MCF 10A (cell line): ENCODE measurements around the gene SIRT3. TPM values are rescaled to one million over a fixed set of nuclear protein-coding genes. Genes with fewer than 3 reads are reported as not detected.

ENCODE experiments used
- BruUV-seq: library from RNA; stranded (reverse); fragments of 400-500 nt; replicated peaks from 2 replicates; lab custom pipeline; 2021; lab: Mats Ljungman, UMichigan
- CTCF ChIA-PET: fragments of 300-600 bp; sonication (Branson Sonifier 250); formaldehyde crosslinking; extraction: SDS; loops from one replicate; lab custom pipeline; 2021; ENCODE audit warnings: antibody characterized with exemption, inconsistent platforms; lab: Yijun Ruan, JAX
- POLR2A ChIA-PET: fragments of 300-600, 350-650 bp; sonication (Branson Sonifier 250); formaldehyde crosslinking; extraction: SDS; loops from one replicate; lab custom pipeline; 2020; ENCODE audit warnings: antibody characterized with exemption, inconsistent platforms; lab: Yijun Ruan, JAX
- DNase-seq: peaks from one replicate; pipeline ENCODE4 v3.0.0-alpha.2; 2018; ENCODE audit not compliant: unreplicated experiment
- H3K27ac Mint-ChIP-seq: one replicate; pipeline ENCODE4 v1.8.0; 2022; ENCODE audit warnings: mild to moderate bottlenecking, low read depth, mixed read lengths; ENCODE audit not compliant: unreplicated experiment
- H3K27me3 Mint-ChIP-seq: one replicate; pipeline ENCODE4 v1.8.0; 2022; ENCODE audit warnings: mixed read lengths; ENCODE audit not compliant: insufficient read depth, unreplicated experiment
- H3K36me3 Mint-ChIP-seq: one replicate; pipeline ENCODE4 v1.8.0; 2022; ENCODE audit warnings: mild to moderate bottlenecking, moderate library complexity, mixed read lengths; ENCODE audit not compliant: insufficient read depth, unreplicated experiment
- H3K4me1 Mint-ChIP-seq: one replicate; pipeline ENCODE4 v1.8.0; 2022; ENCODE audit warnings: mixed read lengths; ENCODE audit not compliant: insufficient read depth, unreplicated experiment
- H3K4me3 Mint-ChIP-seq: one replicate; pipeline ENCODE4 v1.8.0; 2022; ENCODE audit warnings: mild to moderate bottlenecking, moderate library complexity, mixed read lengths; ENCODE audit not compliant: unreplicated experiment
- H3K9me3 Mint-ChIP-seq: one replicate; pipeline ENCODE4 v1.8.0; 2022; ENCODE audit warnings: mixed read lengths; ENCODE audit not compliant: unreplicated experiment
- CTCF ChIP-seq: fragments of 200-600 bp; IDR thresholded peaks from one replicate; pipeline ENCODE4 v1.8.0; 2022; ENCODE audit warnings: antibody characterized with exemption, mild to moderate bottlenecking; ENCODE audit not compliant: unreplicated experiment
- intact Hi-C: fragments of 100-400 bp; cut with micrococcal nuclease; formaldehyde crosslinking; loops from 2 replicates; pipeline ENCODE4 v1.14.1; 2022
- total RNA-seq: library from RNA; stranded (reverse); gene quantifications from 2 replicates; pipeline ENCODE4 v1.2.3, GENCODE V29; 2022

SIRT3 gene
- total RNA-seq, 1 experiment from 2014 or later: 19.8 TPM

DNA sequence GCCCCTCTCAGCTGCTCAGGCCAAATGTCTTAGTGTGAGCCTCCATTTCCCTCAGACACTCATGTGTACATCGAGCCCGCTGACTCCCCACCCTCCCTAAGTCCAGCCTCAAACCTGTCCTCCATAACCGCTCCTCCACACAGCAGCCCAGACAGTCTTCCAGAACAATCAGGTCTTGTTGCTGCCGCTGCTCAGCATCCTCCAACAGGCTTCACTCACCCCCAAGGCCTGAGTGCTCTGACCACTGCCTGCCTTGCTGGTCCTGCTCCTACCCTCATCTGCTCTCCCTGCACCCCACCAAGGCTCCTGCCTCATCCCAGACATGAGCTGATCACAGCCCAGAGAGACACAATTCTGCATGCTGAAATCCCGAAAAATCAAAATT lies 17.7 kb upstream of the SIRT3 start:
- ChIA-PET POLR2A (interaction anchor here (0.7 kb wide), 1 partner anchor 16 kb away, joined by 4 read pairs; no protein-coding TSS in a partner anchor), CTCF (interaction anchor here (0.5 to 1.4 kb wide), 3 partner anchors 16 to 423 kb away, joined by 3 to 4 read pairs (median 3); no protein-coding TSS in a partner anchor)
- Mint-ChIP-seq H3K36me3 (peaks cover 50% of the 10 kb centered on the region), H3K4me1 (no peaks in the 10 kb centered on the region), H3K4me3 (no peak overlapping the region), H3K27me3 (peaks cover 11% of the 10 kb centered on the region), H3K9me3 (no peaks in the 10 kb centered on the region), H3K27ac (no peak overlapping the region)
- no peak for DNase-seq
- no peak for TF ChIP-seq CTCF
- intact Hi-C loops: loop anchor here (5.0 kb wide), 1 partner anchor 53 kb away; the partner anchor contains the start of gene IFITM2
- BruUV-seq: no TSS peak

- intact Hi-C loops: loop anchor here (5.0 kb wide), 1 partner anchor 54 kb away; the partner anchor contains the start of gene IFITM2
- Mint-ChIP-seq H3K27ac (no peak overlapping the region), H3K4me1 (no peaks in the 10 kb centered on the region), H3K9me3 (no peaks in the 10 kb centered on the region), H3K4me3 (no peak overlapping the region), H3K27me3 (peaks cover 11% of the 10 kb centered on the region), H3K36me3 (peaks cover 55% of the 10 kb centered on the region)
- no peak for TF ChIP-seq CTCF
- CTCF ChIA-PET: interaction anchor here (1.0 to 1.4 kb wide), 3 partner anchors 16 to 112 kb away, joined by 3 to 4 read pairs (median 4); no protein-coding TSS in a partner anchor
- DNase-seq: no peak
- no TSS peak for BruUV-seq
- POLR2A ChIA-PET: interaction anchor here (0.7 to 2.8 kb wide), 2 partner anchors 16 kb away, joined by 4 to 12 read pairs; partner anchors contain the start of gene PSMD13
Observed at GRCh38 chr11:253160-253885, 17.2 kb upstream of the SIRT3 start.

- Mint-ChIP-seq H3K4me1 (no peaks in the 10 kb centered on the region), H3K36me3 (peaks cover 62% of the 10 kb centered on the region), H3K9me3 (no peaks in the 10 kb centered on the region), H3K27ac (no peak overlapping the region), H3K27me3 (peaks cover 11% of the 10 kb centered on the region), H3K4me3 (no peak overlapping the region)
- intact Hi-C loops: loop anchor here (5.0 kb wide), 1 partner anchor 55 kb away; the partner anchor contains the start of gene IFITM2
- TF ChIP-seq CTCF: no peak
- no peak for DNase-seq
- ChIA-PET CTCF (interaction anchor here (0.9 to 1.4 kb wide), 4 partner anchors 15 to 112 kb away, joined by 3 to 4 read pairs (median 4); no protein-coding TSS in a partner anchor), POLR2A (interaction anchor here (2.8 kb wide), 1 partner anchor 15 kb away, joined by 12 read pairs; the partner anchor contains the start of gene PSMD13)
- BruUV-seq: TSS peak; percentile 71
Observed at GRCh38 chr11:252666-253065, 16.5 kb upstream of the SIRT3 start.

GRCh38 chr11:251550-251949 lies 15.4 kb upstream of the SIRT3 start:
- ChIA-PET CTCF (interaction anchor here (0.6 to 3.5 kb wide), 16 partner anchors 9 to 113 kb away, joined by 3 to 28 read pairs (median 4); partner anchors contain the start of genes NLRP6, PSMD13 and SIRT3), POLR2A (interaction anchor here (0.7 to 2.8 kb wide), 4 partner anchors 8 to 104 kb away, joined by 3 to 12 read pairs (median 6); partner anchors contain the start of gene PSMD13)
- intact Hi-C loops: loop anchor here (2.0 to 5.0 kb wide), 2 partner anchors 56 to 111 kb away; partner anchors contain the start of gene IFITM2
- TF ChIP-seq CTCF: no peak
- Mint-ChIP-seq H3K36me3 (peaks cover 73% of the 10 kb centered on the region), H3K9me3 (no peaks in the 10 kb centered on the region), H3K27me3 (peaks cover 11% of the 10 kb centered on the region), H3K4me1 (no peaks in the 10 kb centered on the region), H3K27ac (no peak overlapping the region), H3K4me3 (no peak overlapping the region)
- BruUV-seq: no TSS peak
- DNase-seq: no peak
